Activated naive CD8-positive, alpha-beta T cell (primary cell): ENCODE data around the gene PLCH1.

Source experiments
- H3K27ac Mint-ChIP-seq: one replicate; pipeline ENCODE4 v1.8.0; 2021; ENCODE audit warnings: mixed read lengths
- H3K27me3 Mint-ChIP-seq: one replicate; pipeline ENCODE4 v1.8.0; 2021; ENCODE audit warnings: mixed read lengths
- H3K36me3 Mint-ChIP-seq: one replicate; pipeline ENCODE4 v1.8.0; 2021; ENCODE audit warnings: mixed read lengths
- H3K4me1 Mint-ChIP-seq: one replicate; pipeline ENCODE4 v1.8.0; 2021; ENCODE audit warnings: low read depth, mixed read lengths
- H3K4me3 Mint-ChIP-seq: one replicate; pipeline ENCODE4 v1.8.0; 2021; ENCODE audit warnings: mild to moderate bottlenecking, mixed read lengths
- H3K9me3 Mint-ChIP-seq: one replicate; pipeline ENCODE4 v1.8.0; 2021; ENCODE audit warnings: low read depth, mixed read lengths

Gene PLCH1

DNA sequence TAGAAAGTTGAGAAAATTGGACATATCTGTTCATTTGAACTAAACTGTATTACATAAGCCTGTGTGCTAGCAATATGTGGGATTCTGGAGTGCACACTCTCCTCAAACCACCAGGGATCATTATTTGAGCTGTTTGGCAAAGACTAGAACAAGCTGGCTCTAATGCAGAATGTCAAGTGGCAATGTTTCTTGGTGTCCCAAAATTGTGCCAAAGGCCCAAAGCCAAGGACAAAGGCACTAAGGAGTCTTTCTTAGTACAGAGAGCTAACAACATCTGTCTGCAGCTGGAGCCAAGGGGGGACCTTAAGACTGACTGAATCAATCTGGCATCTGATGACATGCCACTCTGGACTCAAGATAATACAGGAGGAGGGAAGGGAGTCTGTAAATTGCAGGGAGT is 374.7 kb downstream of the PLCH1 start:
- Mint-ChIP-seq H3K27me3 (peaks cover 2% of the 10 kb centered on the region), H3K4me3 (no peak overlapping the region), H3K27ac (no peak overlapping the region), H3K4me1 (no peaks in the 10 kb centered on the region), H3K9me3 (peaks cover 3% of the 10 kb centered on the region), H3K36me3 (peaks cover 4% of the 10 kb centered on the region)

DNA sequence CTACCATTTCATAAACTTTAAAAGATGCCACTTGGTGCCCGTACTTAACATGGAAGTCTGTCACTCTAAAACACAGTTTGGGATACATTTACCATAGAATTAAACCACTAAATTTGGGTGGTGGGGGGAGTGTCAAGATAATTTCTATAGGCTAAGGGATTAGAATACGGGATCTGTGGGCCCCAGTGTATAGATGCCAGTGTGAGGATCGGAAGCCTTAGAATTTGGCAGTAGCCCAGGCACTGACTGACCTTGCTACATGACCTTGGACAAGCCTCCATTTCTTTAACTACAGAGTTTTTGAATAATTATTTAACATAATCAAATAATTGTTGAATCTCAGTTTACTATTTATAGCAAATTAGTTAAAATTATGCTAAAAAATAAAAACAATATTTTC is 375.1 kb downstream of the PLCH1 start:
- Mint-ChIP-seq H3K27ac (no peak overlapping the region), H3K27me3 (peaks cover 2% of the 10 kb centered on the region), H3K9me3 (peaks cover 3% of the 10 kb centered on the region), H3K36me3 (peaks cover 4% of the 10 kb centered on the region), H3K4me3 (no peak overlapping the region), H3K4me1 (no peaks in the 10 kb centered on the region)

DNA sequence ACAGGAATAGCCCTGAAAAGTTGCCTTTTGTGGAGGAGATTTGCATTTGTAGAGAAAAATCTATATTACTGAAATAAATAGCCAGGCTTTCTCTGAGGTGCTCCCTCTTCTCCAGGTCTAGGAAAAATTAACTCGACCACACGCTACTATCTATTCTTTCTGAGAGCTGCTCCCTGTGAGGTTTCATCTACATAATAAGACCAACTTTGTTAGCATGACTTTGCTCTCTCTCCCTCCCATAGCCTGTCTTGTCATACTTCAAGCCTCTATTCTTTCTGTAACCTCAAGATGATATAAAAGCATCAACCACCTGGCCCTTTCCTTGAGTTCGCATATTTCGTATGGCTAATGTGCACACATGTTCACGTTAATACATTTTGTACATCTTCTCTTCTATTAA is 375.6 kb downstream of the PLCH1 start:
- Mint-ChIP-seq H3K9me3 (peaks cover 5% of the 10 kb centered on the region), H3K36me3 (peaks cover 4% of the 10 kb centered on the region), H3K4me3 (no peak overlapping the region), H3K27ac (no peak overlapping the region), H3K4me1 (no peaks in the 10 kb centered on the region), H3K27me3 (peaks cover 2% of the 10 kb centered on the region)

DNA sequence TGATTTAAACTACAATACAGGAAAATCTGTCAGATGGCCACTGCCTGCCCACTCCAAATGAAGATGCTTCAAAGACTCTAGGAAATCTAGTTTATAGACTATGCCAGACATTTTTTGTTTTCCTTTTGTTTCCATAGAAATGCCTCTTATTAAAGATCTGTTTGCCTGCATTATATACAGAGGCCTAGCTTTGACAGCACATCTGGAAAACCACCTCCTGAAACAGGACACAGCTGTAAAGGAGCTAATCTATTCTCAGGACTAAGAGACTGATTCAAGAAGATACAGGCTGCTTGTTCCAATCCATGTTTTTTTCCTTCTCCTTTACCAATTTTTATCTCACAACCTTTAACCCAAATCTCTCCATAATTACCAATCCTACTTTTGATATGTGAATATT is 376.1 kb downstream of the PLCH1 start:
- H3K4me3 Mint-ChIP-seq: no peak overlapping the region
- no peaks in the 10 kb centered on the region for H3K4me1 Mint-ChIP-seq
- H3K9me3 Mint-ChIP-seq: peaks cover 7% of the 10 kb centered on the region
- H3K27ac Mint-ChIP-seq: no peak overlapping the region
- peaks cover 2% of the 10 kb centered on the region for H3K27me3 Mint-ChIP-seq
- H3K36me3 Mint-ChIP-seq: peaks cover 4% of the 10 kb centered on the region

DNA sequence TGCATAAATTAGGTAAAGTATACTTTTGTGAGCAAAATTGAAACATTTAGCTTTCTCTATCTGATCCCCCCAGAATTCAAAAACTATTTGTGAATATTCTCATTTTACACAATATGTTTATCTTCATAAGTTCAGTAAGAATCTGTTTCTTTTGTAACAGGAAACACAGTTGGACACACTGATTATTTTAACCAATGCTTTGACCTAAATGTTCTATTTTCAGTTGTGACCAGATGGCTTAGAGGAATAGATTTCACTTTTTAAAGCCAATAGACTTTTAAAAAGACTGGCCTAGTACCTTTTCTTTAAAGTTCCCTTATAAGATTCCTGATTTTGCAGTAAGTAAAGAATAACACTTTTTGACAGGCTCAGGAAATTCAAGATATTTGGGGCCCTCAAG is 377.4 kb downstream of the PLCH1 start:
- Mint-ChIP-seq H3K9me3 (peaks cover 7% of the 10 kb centered on the region), H3K4me1 (no peaks in the 10 kb centered on the region), H3K4me3 (no peak overlapping the region), H3K27me3 (peaks cover 2% of the 10 kb centered on the region), H3K36me3 (peaks cover 4% of the 10 kb centered on the region), H3K27ac (no peak overlapping the region)

DNA sequence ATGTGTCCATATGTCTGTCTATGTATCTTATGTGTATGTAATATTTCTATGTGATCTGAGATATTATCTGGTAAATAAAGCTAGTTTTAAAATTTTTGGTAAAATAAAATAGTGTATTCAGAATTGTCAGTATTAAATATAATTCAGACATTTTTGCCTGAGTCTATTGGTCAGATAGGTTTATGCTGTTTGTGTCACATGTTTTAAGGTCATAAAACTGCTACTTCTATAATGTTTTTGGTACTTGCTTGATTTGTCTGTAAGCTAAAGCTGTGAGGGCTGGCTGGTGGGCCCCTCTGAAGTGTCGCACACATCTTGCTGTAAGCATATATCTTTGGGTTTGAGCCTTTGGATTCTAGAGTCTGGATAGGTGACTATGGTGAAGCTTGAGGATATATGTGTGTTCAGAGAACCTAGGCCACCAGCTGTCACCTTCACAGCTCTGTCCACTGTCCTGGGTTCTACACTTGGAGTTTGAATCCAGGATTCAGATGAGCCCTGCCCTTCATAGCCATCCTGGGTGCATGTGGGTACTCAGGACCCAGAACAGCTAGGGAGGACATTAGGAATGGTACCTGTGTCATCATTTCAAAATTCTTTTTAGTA is 379.6 kb downstream of the PLCH1 start:
- H3K4me3 Mint-ChIP-seq: no peak overlapping the region
- peaks cover 7% of the 10 kb centered on the region for H3K9me3 Mint-ChIP-seq
- H3K36me3 Mint-ChIP-seq: peaks cover 4% of the 10 kb centered on the region
- peaks cover 2% of the 10 kb centered on the region for H3K27me3 Mint-ChIP-seq
- H3K27ac Mint-ChIP-seq: no peak overlapping the region
- H3K4me1 Mint-ChIP-seq: no peaks in the 10 kb centered on the region

DNA sequence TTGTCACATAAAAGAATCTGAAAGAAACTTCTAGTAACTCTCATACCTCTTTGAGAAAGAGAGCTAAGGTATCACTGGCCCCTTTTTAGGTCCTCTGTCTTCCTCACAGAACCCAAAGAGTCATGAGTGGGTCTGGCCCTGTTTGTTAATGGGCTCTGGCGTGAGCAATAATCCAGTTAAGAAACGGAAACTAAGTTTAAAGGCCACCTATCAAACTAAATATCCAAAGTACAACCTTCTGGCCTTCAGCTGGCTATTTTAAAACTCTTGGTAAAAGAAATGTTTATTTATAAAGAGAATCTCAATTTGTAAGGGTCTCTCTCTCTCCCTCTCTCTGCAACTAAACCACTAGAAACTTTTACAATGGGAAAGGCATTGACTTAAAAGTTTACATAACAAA is 380.4 kb downstream of the PLCH1 start:
- H3K4me3 Mint-ChIP-seq: no peak overlapping the region
- H3K27me3 Mint-ChIP-seq: peaks cover 2% of the 10 kb centered on the region
- H3K36me3 Mint-ChIP-seq: peaks cover 4% of the 10 kb centered on the region
- no peak overlapping the region for H3K27ac Mint-ChIP-seq
- peaks cover 7% of the 10 kb centered on the region for H3K9me3 Mint-ChIP-seq
- H3K4me1 Mint-ChIP-seq: no peaks in the 10 kb centered on the region

DNA sequence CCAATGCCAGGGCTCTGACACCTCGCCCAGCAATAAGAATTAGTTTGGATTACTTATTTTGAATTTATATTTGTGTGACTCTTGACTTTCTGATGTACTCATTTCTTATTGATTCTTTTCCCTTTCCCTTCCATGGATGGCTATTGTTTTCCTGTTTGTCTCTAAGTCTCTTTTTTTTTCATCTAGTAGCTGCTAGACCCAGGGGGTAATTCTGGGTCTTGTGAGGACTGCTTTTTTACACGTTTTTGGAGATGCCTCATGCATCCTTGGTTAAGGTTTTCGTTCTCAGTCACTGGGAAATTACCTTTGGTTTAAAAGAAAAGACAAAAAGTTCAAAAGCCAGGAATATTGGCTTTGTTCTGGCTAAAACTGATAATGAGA is 381.2 kb downstream of the PLCH1 start:
- peaks cover 7% of the 10 kb centered on the region for H3K9me3 Mint-ChIP-seq
- no peaks in the 10 kb centered on the region for H3K27me3 Mint-ChIP-seq
- H3K4me1 Mint-ChIP-seq: no peaks in the 10 kb centered on the region
- no peak overlapping the region for H3K4me3 Mint-ChIP-seq
- H3K27ac Mint-ChIP-seq: no peak overlapping the region
- peaks cover 4% of the 10 kb centered on the region for H3K36me3 Mint-ChIP-seq

DNA sequence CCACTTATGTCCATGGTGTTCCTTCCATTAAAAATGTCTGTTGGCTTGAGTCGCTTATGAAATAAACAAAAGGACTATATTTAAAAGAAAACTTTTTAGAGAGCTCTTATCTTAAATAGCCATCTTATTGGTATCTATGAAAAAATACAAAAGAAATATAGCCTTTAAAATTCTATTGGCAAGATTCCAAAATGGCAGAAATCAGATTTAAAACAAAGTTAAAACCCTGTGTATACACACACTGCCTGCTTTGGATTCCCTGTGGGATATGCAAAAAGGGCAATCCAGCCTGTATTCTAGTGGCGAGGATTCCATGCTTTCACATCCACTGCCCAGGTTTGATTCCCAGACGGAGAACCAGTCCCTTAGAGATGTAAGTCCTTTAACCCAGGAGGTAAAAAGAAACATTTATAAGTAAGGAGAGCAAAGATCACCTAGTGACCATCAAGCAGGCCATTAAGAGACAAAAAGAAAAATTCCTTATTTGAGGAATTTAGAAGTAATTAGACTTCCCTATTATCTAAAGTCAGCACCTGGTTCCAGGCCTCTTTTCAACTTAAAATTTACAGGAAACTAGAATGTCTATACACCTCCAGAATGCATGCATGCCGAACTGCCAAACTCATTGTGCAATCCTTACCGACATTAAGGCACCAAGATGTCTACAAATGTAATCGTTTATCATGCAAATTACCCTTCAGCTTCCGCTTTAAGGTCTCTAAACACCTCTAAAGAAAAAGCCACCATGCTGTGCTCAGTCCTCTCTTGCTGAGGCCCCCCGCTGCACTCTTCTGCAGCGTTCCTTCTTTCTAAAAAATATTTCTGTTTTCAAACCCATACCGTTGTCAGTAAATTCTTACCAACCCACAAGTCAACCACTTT is 381.8 kb downstream of the PLCH1 start:
- Mint-ChIP-seq H3K9me3 (peaks cover 7% of the 10 kb centered on the region), H3K36me3 (peaks cover 2% of the 10 kb centered on the region), H3K27me3 (no peaks in the 10 kb centered on the region), H3K4me1 (no peaks in the 10 kb centered on the region), H3K27ac (no peak overlapping the region), H3K4me3 (no peak overlapping the region)

DNA sequence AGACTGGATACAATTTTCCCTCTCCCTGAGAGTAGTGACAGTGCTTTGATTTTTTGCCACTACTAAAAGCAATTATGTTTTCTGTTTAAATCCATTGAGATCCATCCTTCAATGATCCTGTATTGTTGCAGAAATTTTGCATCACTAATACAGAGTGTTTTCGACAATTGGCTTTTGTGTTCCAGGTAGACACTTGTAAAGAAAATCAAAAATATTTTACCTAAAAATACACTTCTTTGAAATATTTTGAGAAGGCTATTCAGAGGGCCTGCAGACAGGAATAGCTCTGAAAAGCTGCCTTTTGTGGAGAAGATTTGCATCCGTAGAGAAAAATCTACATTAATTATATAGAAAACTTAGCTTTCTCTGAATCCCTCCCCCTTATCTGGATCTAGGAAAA is 384.6 kb downstream of the PLCH1 start:
- no peak overlapping the region for H3K27ac Mint-ChIP-seq
- peaks cover 6% of the 10 kb centered on the region for H3K27me3 Mint-ChIP-seq
- no peaks in the 10 kb centered on the region for H3K36me3 Mint-ChIP-seq
- H3K4me3 Mint-ChIP-seq: no peak overlapping the region
- peaks cover 4% of the 10 kb centered on the region for H3K9me3 Mint-ChIP-seq
- H3K4me1 Mint-ChIP-seq: no peaks in the 10 kb centered on the region

DNA sequence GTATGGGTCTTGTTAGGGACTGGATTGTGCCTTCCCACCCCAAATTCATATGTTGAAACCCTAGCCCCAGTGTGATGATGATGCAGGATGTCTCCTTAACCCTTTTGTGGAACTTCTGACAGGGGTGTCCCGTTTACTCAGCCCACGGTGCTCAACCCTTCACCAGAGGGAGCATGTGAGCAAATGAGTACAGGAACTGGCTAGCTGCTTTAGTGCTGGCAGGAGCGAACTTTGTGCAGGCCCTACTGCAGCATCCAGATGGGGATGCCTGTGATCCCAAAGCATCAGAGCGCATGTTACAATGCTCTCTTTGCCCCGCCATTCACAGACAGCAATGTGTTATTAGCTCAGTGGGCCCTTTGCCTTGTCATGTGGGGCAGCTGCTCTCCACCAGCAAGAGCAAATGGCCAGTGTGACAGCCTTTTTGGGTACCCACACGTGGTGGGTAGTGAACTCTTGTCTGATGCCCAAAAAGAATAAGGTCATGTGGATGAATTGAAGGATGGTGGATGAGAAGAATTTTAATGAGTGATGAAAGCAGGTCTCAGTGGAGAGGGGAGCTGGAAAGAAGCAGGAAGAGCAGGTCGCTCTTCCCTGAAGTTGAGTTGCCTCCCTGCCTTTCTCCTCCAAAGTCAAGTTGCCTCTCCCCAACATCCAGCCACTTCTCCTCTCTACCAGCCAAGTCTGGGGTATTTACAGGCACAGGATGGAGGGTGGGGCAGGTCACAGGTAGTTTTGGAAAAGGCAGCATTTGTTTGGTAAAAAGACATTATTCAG is 388.1 kb downstream of the PLCH1 start:
- no peak overlapping the region for H3K4me3 Mint-ChIP-seq
- no peaks in the 10 kb centered on the region for H3K9me3 Mint-ChIP-seq
- no peak overlapping the region for H3K27ac Mint-ChIP-seq
- H3K36me3 Mint-ChIP-seq: no peaks in the 10 kb centered on the region
- no peaks in the 10 kb centered on the region for H3K4me1 Mint-ChIP-seq
- peaks cover 9% of the 10 kb centered on the region for H3K27me3 Mint-ChIP-seq

DNA sequence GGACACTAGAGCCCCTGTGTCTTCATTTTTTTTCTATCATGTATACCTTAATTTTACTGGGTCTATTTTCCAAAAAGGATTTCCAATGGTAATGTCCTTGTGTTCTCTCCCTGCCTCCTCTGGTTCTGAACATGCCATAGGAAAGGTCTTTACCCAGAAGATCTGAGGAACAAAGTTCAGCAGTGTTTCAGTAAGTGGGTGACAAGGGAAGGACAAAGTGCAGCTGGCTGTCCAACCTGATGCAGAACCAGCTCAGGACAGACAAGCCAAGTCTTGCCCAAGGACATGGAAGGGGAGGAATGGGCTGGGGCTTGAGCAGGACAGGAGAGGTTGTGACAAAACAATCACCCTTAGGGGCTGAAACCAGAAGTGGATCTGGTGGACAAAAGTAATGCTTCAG is 390.2 kb downstream of the PLCH1 start:
- Mint-ChIP-seq H3K4me3 (no peak overlapping the region), H3K27me3 (peaks cover 9% of the 10 kb centered on the region), H3K4me1 (no peaks in the 10 kb centered on the region), H3K9me3 (no peaks in the 10 kb centered on the region), H3K36me3 (no peaks in the 10 kb centered on the region), H3K27ac (no peak overlapping the region)

DNA sequence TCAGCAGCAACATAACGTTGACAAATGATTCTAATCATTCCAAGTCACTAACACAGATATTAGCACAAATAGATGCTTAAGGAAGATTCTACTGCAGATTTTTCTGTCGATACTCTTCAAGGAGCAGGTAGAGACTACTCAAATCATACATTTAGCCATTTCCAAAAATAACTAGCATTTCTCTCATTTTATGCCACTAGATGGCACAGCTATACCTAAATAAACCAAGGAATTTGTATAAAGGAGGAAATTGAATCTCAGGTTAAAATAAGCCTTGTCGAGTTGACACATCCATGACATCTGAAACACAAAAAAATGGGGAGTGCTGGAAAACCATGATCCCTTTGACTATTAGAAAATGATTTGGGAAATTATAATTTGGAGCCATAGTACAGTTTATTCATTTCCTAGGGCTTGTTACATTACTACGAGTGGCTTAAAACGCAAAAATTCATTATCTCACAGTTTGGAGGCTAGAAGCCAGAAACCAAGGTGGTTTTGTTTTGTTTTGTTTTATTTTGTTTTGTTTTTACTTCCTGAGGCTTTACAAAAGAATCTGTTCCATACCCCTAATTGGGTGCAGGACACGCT is 391.9 kb downstream of the PLCH1 start:
- Mint-ChIP-seq H3K27ac (no peak overlapping the region), H3K4me3 (no peak overlapping the region), H3K27me3 (peaks cover 9% of the 10 kb centered on the region), H3K4me1 (no peaks in the 10 kb centered on the region), H3K9me3 (no peaks in the 10 kb centered on the region), H3K36me3 (no peaks in the 10 kb centered on the region)

DNA sequence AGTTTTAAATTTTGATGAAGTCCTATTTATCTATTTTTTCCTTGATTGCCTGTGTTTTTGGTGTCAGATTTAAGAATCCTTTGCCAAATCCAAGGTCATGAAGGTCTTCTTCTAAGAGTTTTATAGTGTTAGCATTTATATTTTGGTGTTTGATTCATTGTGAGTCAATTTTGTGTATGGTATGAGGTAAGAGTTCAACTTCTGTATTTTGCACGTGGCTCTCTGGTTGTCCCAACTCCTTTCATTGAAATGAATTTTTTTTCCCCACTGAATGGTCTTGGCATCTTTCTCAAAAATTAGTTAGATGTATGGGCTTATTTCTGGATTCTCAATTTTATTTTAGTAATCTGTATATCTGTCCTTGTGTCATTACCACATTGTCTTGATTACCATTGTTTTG is 394.3 kb downstream of the PLCH1 start:
- Mint-ChIP-seq H3K27me3 (peaks cover 5% of the 10 kb centered on the region), H3K27ac (no peak overlapping the region), H3K36me3 (no peaks in the 10 kb centered on the region), H3K9me3 (no peaks in the 10 kb centered on the region), H3K4me3 (no peak overlapping the region), H3K4me1 (no peaks in the 10 kb centered on the region)

DNA sequence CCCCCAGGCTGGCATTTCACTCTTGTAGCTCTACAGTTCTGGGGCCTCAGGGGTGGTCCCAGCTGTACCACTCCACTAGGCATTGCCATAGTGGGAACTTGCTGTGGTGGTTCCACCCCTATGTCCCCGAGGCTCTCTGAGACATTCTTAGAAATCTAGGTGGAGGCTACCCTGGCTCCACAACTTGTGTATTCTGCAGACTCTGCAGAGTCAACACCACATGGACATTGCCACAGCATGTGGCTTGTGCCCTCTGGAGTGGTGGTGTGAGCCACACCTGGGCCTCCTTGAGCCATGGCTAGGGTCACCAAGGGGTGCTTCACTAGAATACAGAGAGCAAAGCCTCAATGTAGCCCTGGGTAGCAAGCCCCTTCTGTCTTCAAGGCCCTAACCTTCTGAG is 397.0 kb downstream of the PLCH1 start:
- Mint-ChIP-seq H3K27me3 (peaks cover 3% of the 10 kb centered on the region), H3K9me3 (no peaks in the 10 kb centered on the region), H3K36me3 (no peaks in the 10 kb centered on the region), H3K4me1 (no peaks in the 10 kb centered on the region), H3K4me3 (no peak overlapping the region), H3K27ac (no peak overlapping the region)
